HepG2 (cell line): ENCODE results near the gene ZMYND8. TPM values are rescaled to one million over a fixed set of nuclear protein-coding genes. Genes with fewer than 3 reads are reported as not detected.

Source experiments
- AHR ChIP-seq: IDR thresholded peaks from 2 replicates; pipeline ENCODE4 v1.6.1; 2018; ENCODE audit warnings: missing genetic modification reagents, missing compliant biosample characterization
- ATAD3A ChIP-seq: sonication (generic); formaldehyde crosslinking; IDR thresholded peaks from 2 replicates; pipeline ENCODE4 v1.4.0; 2020; ENCODE audit warnings: missing genetic modification reagents
- NFKB2 ChIP-seq: sonication (generic); formaldehyde crosslinking; IDR thresholded peaks from 2 replicates; pipeline ENCODE4 v1.4.0; 2020; ENCODE audit warnings: missing genetic modification reagents, borderline replicate concordance
- NONO ChIP-seq, 2 experiments: fragments of 450-650 bp in 1 of 2; sonication (generic) in 1 of 2; formaldehyde crosslinking in 1 of 2; IDR thresholded peaks in 1 of 2; conservative IDR thresholded peaks in 1 of 2; 2 replicates each; pipeline versions ENCODE4 v1.6.1 to v1.8.0; 2017 to 2022; ENCODE audit warnings: mild to moderate bottlenecking in 1 of 2, missing genetic modification reagents in 1 of 2, moderate library complexity in 1 of 2
- POGK ChIP-seq: sonication (generic); formaldehyde crosslinking; conservative IDR thresholded peaks from 2 replicates; pipeline ENCODE4 v1.8.0; 2022; ENCODE audit warnings: mild to moderate bottlenecking, moderate library complexity, missing genetic modification reagents
- RFXANK ChIP-seq: IDR thresholded peaks from 2 replicates; pipeline ENCODE4 v1.6.1; 2016
- SIN3A ChIP-seq: IDR thresholded peaks from 2 replicates; pipeline ENCODE4 v1.6.1; 2011; ENCODE audit warnings: low read depth, mild to moderate bottlenecking, control low read depth, low read length, borderline replicate concordance
- ZBTB44 ChIP-seq: sonication (generic); formaldehyde crosslinking; IDR thresholded peaks from 2 replicates; pipeline ENCODE4 v1.4.0; 2020; ENCODE audit warnings: missing genetic modification reagents
- ZFP91 ChIP-seq: sonication (generic); formaldehyde crosslinking; IDR thresholded peaks from 2 replicates; pipeline ENCODE4 v1.9.0; 2022; ENCODE audit warnings: missing genetic modification reagents, mild to moderate bottlenecking, borderline replicate concordance
- ZFYVE20 ChIP-seq: sonication (generic); formaldehyde crosslinking; IDR thresholded peaks from 2 replicates; pipeline ENCODE4 v1.8.0; 2023; ENCODE audit warnings: low read depth, mild to moderate bottlenecking, moderate library complexity, missing genetic modification reagents, borderline replicate concordance
- ZNF431 ChIP-seq: sonication (generic); formaldehyde crosslinking; IDR thresholded peaks from 2 replicates; pipeline ENCODE4 v1.9.0; 2022; ENCODE audit warnings: missing genetic modification reagents, low read depth, mild to moderate bottlenecking, borderline replicate concordance
- ZNF512B ChIP-seq: sonication (generic); formaldehyde crosslinking; IDR thresholded peaks from 2 replicates; pipeline ENCODE4 v1.5.1; 2020; ENCODE audit warnings: missing genetic modification reagents, mild to moderate bottlenecking, borderline replicate concordance
- ZNF776 ChIP-seq: sonication (generic); formaldehyde crosslinking; IDR thresholded peaks from 2 replicates; pipeline ENCODE4 v1.4.0; 2020; ENCODE audit warnings: mild to moderate bottlenecking, missing genetic modification reagents
- ZNF816 ChIP-seq: sonication (generic); formaldehyde crosslinking; IDR thresholded peaks from 2 replicates; pipeline ENCODE4 v1.8.0; 2022; ENCODE audit warnings: missing genetic modification reagents, mild to moderate bottlenecking, borderline replicate concordance
- ZUFSP ChIP-seq: sonication (generic); formaldehyde crosslinking; IDR thresholded peaks from 2 replicates; pipeline ENCODE4 v1.9.0; 2021; ENCODE audit warnings: missing genetic modification reagents, mild to moderate bottlenecking, borderline replicate concordance
- polyA plus RNA-seq, 8 experiments: library from polyadenylated mRNA; depleted of rRNA in 3 of 8; stranded (reverse) in 7 of 8; unstranded in 1 of 8; fragments of >200 nt; fragmentation: Illumina TruSeq in 4 of 8; extraction: Trizol in 4 of 8; gene quantifications; 2 replicates each; pipeline versions ENCODE4 v1.2.1 to v1.2.3, GENCODE V29; 2011 to 2016; ENCODE audit warnings: low read depth in 4 of 8, missing spikeins in 1 of 8, mixed read lengths in 1 of 8; ENCODE audit not compliant: insufficient read depth in 1 of 8
- total RNA-seq, 5 experiments: library from RNA; depleted of rRNA; stranded (reverse); fragments of >200 nt; fragmentation: Illumina TruSeq; extraction: Trizol; gene quantifications; 2 replicates each; pipeline ENCODE4 v1.2.3, GENCODE V29; 2016; ENCODE audit warnings: low read depth in 1 of 5

Gene ZMYND8
- total and polyA plus RNA-seq, 2 of the 13 experiments (the other 11 are each of a cell fraction or from before 2014, with no cell fraction given), result 53.9 to 84.7 TPM

- no peak for TF ChIP-seq ZNF431 (CRISPR knock-in tag)
- TF ChIP-seq ZUFSP (CRISPR knock-in tag), result no peak
- no peak for TF ChIP-seq ZBTB44 (CRISPR knock-in tag)
- TF ChIP-seq ZFYVE20, result no peak
- 0 out of 2 replicates have a peak, but pooled peaks have one; percentile 23 for TF ChIP-seq SIN3A
- no peak for TF ChIP-seq RFXANK
- no peak for TF ChIP-seq ZNF512B (CRISPR knock-in tag)
- TF ChIP-seq POGK, result 0 out of 2 replicates have a peak, but pooled peaks have one; percentile 49
- no peak for TF ChIP-seq ZNF816 (CRISPR knock-in tag)
- TF ChIP-seq ZFP91 (CRISPR knock-in tag), result no peak; the same call in 1 of the 2 replicates
- TF ChIP-seq NFKB2 (CRISPR knock-in tag), result no peak
- TF ChIP-seq ATAD3A (CRISPR knock-in tag), result no peak
- TF ChIP-seq AHR (CRISPR knock-in tag), result no peak
- TF ChIP-seq NONO (IDR thresholded peaks at IDR 0.05), result no peak
- TF ChIP-seq NONO (CRISPR knock-in tag; conservative IDR thresholded peaks at IDR 0.05), result no peak
- no peak for TF ChIP-seq ZNF776
Observed at GRCh38 chr20:47320990-47321805, 35.3 kb downstream of the ZMYND8 start (continued).
